ENCODE data around the gene RERE.

The RERE gene

GRCh38 chr1:8817412-8818324 lies at the start of gene RERE:
TSS of gene RERE (minus strand) at chr1:8817640.
- DNase-seq = peak; percentile 99

- no peak for DNase-seq
Measured at GRCh38 chr1:8866792-8867415, 49.5 kb upstream of the RERE start.

- no peak for DNase-seq
Measured at GRCh38 chr1:8866173-8866791, 48.8 kb upstream of the RERE start.

- DNase-seq = no peak
Measured at GRCh38 chr1:8864713-8865344, 47.4 kb upstream of the RERE start.

- no peak for DNase-seq
Measured at GRCh38 chr1:8863794-8864233, 46.4 kb upstream of the RERE start.

GRCh38 chr1:8863138-8863537 lies 45.7 kb upstream of the RERE start:
- DNase-seq = no peak

- no peak for DNase-seq
Measured at GRCh38 chr1:8862528-8862927, 45.1 kb upstream of the RERE start.

GRCh38 chr1:8860738-8861516 lies 43.5 kb upstream of the RERE start:
- no peak for DNase-seq

GRCh38 chr1:8858888-8859706 lies 41.7 kb upstream of the RERE start:
- DNase-seq = no peak

- DNase-seq = no peak
Measured at GRCh38 chr1:8858112-8858668, 40.8 kb upstream of the RERE start.

- DNase-seq = no peak
Measured at GRCh38 chr1:8856689-8857412, 39.4 kb upstream of the RERE start.

- no peak for DNase-seq
Measured at GRCh38 chr1:8854240-8854639, 36.8 kb upstream of the RERE start.

- no peak for DNase-seq
Measured at GRCh38 chr1:8851060-8851459, 33.6 kb upstream of the RERE start.

GRCh38 chr1:8848663-8849386 lies 31.4 kb upstream of the RERE start:
- peak; percentile 92 for DNase-seq

- no peak for DNase-seq
Measured at GRCh38 chr1:8847990-8848389, 30.6 kb upstream of the RERE start.

- no peak for DNase-seq
Measured at GRCh38 chr1:8846263-8846662, 28.8 kb upstream of the RERE start.

GRCh38 chr1:8845104-8846097 lies 28.0 kb upstream of the RERE start:
- no peak for DNase-seq

- DNase-seq = no peak
Measured at GRCh38 chr1:8844501-8845006, 27.1 kb upstream of the RERE start.
